Peyer's patch (tissue), 4 donors: ENCODE measurements around the gene MYH10.

Experiments used
- POLR2A ChIP-seq, 2 donors: fragments of 450-650 bp; IDR thresholded peaks; one replicate each; pipeline ENCODE4 v1.5.1; 2017; ENCODE audit warnings: antibody characterized with exemption in 2 of 2, mild to moderate bottlenecking in 2 of 2, moderate library complexity in 2 of 2
- TF ChIP-seq, protein P1 (sequence below), 6 experiments: fragments of 450-650 bp in 4 of 6; fragments of 200-600 bp in 2 of 6; sonication (generic) in 1 of 6; IDR thresholded peaks; one replicate each; pipeline ENCODE4 v1.5.1; 2017 to 2019; ENCODE audit warnings: antibody characterized with exemption in 6 of 6, mild to moderate bottlenecking in 3 of 6, moderate library complexity in 1 of 6

DNA sequence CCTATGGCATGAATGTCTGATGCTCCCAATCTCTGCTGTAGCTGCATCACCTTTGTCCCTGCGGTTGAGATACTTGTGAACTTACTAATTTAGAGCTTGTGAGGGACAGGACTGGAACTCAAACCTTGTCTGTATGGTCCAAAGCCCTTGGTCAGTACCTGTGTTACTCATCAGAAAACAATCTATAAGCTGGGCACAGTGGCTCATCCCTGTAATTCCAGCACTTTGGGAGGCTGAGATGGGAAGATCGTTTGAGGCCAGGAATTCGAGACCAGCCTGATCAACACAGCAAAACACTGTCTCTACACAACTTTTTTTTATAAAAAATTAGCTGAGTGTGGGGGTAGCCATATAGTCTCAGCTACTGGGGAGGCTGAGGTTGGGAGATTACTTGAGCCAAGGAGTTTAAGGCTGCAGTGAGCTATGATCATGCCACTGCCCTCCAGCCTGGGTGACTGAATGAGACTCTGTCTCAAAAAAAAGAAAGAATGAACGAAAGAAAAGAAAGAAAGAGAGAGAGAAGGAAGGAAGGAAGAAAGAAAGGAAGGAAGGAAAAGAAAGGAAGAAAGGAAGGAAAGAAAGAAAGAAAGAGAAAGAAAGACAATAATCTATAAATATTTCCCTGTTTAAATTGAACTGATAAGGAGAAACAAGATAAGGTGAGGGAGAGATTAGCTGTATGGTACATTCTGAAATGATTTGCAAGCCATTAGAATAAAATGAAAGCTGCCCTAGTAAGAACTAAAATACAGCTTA, 31.7 kb upstream of the MYH10 start:
- TF ChIP-seq, protein P1, sequence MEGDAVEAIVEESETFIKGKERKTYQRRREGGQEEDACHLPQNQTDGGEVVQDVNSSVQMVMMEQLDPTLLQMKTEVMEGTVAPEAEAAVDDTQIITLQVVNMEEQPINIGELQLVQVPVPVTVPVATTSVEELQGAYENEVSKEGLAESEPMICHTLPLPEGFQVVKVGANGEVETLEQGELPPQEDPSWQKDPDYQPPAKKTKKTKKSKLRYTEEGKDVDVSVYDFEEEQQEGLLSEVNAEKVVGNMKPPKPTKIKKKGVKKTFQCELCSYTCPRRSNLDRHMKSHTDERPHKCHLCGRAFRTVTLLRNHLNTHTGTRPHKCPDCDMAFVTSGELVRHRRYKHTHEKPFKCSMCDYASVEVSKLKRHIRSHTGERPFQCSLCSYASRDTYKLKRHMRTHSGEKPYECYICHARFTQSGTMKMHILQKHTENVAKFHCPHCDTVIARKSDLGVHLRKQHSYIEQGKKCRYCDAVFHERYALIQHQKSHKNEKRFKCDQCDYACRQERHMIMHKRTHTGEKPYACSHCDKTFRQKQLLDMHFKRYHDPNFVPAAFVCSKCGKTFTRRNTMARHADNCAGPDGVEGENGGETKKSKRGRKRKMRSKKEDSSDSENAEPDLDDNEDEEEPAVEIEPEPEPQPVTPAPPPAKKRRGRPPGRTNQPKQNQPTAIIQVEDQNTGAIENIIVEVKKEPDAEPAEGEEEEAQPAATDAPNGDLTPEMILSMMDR (IDR thresholded peaks at IDR 0.05) = no peak
- no peak for TF ChIP-seq POLR2A (IDR thresholded peaks at IDR 0.05)
